ENCODE measurements around the gene BCDIN3D. TPM values are rescaled to one million over a fixed set of nuclear protein-coding genes. Genes with fewer than 3 reads are reported as not detected.
"Not testable (repeated sequence)": the region's sequence is repeated elsewhere in the genome, so short reads cannot be mapped to it uniquely, and the experiment has no call there.

Gene BCDIN3D
- polyA plus RNA-seq, 6 donors from 2014 or later: 7.2 to 10.7 (median 9.0) TPM

- peak overlapping the region in 1 of 6 donors; percentile 70 for H3K27ac Mint-ChIP-seq
- DNase-seq (no peak), ATAC-seq (ENCODE audit: low read depth in 2 of 2) (no peak)
- H3K27me3 Mint-ChIP-seq: peaks cover 0 to 50% (median 50%) of the 10 kb centered on the region in 3 donors
- H3K4me1 Mint-ChIP-seq: peaks cover 0 to 11% (median 0%) of the 10 kb centered on the region in 3 donors
- H3K9me3 Mint-ChIP-seq: peaks cover 0 to 22% (median 0%) of the 10 kb centered on the region in 7 donors
- no peaks in the 10 kb centered on the region for H3K36me3 Mint-ChIP-seq
- H3K4me3 Mint-ChIP-seq: peak overlapping the region in 1 of 8 donors; percentile 79
These were observed 40.1 kb upstream of the BCDIN3D start for GRCh38 chr12:49882851-49883464.

- Mint-ChIP-seq H3K27me3 (peaks cover 0 to 49% (median 47%) of the 10 kb centered on the region in 3 donors), H3K27ac (peak overlapping the region in 1 of 6 donors; percentile 70), H3K36me3 (no peaks in the 10 kb centered on the region), H3K9me3 (peaks cover 0 to 26% (median 0%) of the 10 kb centered on the region in 7 donors), H3K4me3 (peak overlapping the region in 2 of 8 donors; percentile 44 to 79), H3K4me1 (peaks cover 0 to 11% (median 0%) of the 10 kb centered on the region in 3 donors)
- DNase-seq (no peak), ATAC-seq (ENCODE audit: low read depth in 2 of 2) (no peak)
These were observed 39.4 kb upstream of the BCDIN3D start for GRCh38 chr12:49882248-49882850.

- Mint-ChIP-seq H3K4me3 (peak overlapping the region in 1 of 8 donors; percentile 44), H3K27ac (no peak overlapping the region), H3K36me3 (no peaks in the 10 kb centered on the region), H3K27me3 (peaks cover 0 to 41% (median 40%) of the 10 kb centered on the region in 3 donors), H3K4me1 (peaks cover 0 to 11% (median 0%) of the 10 kb centered on the region in 3 donors), H3K9me3 (peaks cover 0 to 26% (median 0%) of the 10 kb centered on the region in 7 donors)
- DNase-seq (no peak), ATAC-seq (ENCODE audit: low read depth in 2 of 2) (no peak)
These were observed 38.7 kb upstream of the BCDIN3D start for GRCh38 chr12:49881415-49882247.

GRCh38 chr12:49880756-49881414 lies 38.0 kb upstream of the BCDIN3D start:
- H3K27ac Mint-ChIP-seq: peak overlapping the region in 1 of 6 donors; percentile 86
- no peak overlapping the region for H3K4me3 Mint-ChIP-seq

GRCh38 chr12:49879065-49879464 lies 36.2 kb upstream of the BCDIN3D start:
- Mint-ChIP-seq H3K4me1 (peaks cover 0 to 11% (median 0%) of the 10 kb centered on the region in 3 donors), H3K27me3 (peaks cover 0 to 26% (median 14%) of the 10 kb centered on the region in 3 donors), H3K9me3 (peaks cover 0 to 26% (median 0%) of the 10 kb centered on the region in 7 donors)
- not testable (repeated sequence) for ATAC-seq (ENCODE audit: low read depth in 2 of 2); H3K27ac Mint-ChIP-seq; DNase-seq; H3K36me3 Mint-ChIP-seq; H3K4me3 Mint-ChIP-seq

More at GRCh38 chr12:49880756-49881414, 38.0 kb upstream of the BCDIN3D start:
- H3K27me3 Mint-ChIP-seq: peaks cover 0 to 34% (median 33%) of the 10 kb centered on the region in 3 donors
- no peak for ATAC-seq (ENCODE audit: low read depth in 2 of 2)
- H3K36me3 Mint-ChIP-seq: no peaks in the 10 kb centered on the region
- DNase-seq: no peak
- peaks cover 0 to 11% (median 0%) of the 10 kb centered on the region in 3 donors for H3K4me1 Mint-ChIP-seq
- peaks cover 0 to 26% (median 0%) of the 10 kb centered on the region in 7 donors for H3K9me3 Mint-ChIP-seq

- Mint-ChIP-seq H3K36me3 (no peaks in the 10 kb centered on the region), H3K4me3 (no peak overlapping the region), H3K27ac (no peak overlapping the region), H3K4me1 (peaks cover 0 to 11% (median 0%) of the 10 kb centered on the region in 3 donors), H3K9me3 (peaks cover 0 to 26% (median 0%) of the 10 kb centered on the region in 7 donors), H3K27me3 (peaks cover 0 to 15% (median 4%) of the 10 kb centered on the region in 3 donors)
- DNase-seq: no peak
- ATAC-seq (ENCODE audit: low read depth in 2 of 2): no peak
These were observed 35.1 kb upstream of the BCDIN3D start for GRCh38 chr12:49878021-49878420.

GRCh38 chr12:49877066-49877465 lies 34.2 kb upstream of the BCDIN3D start:
- Mint-ChIP-seq H3K27me3 (peaks cover 0 to 8% (median 0%) of the 10 kb centered on the region in 3 donors), H3K4me3 (no peak overlapping the region), H3K27ac (no peak overlapping the region), H3K36me3 (no peaks in the 10 kb centered on the region), H3K9me3 (peaks cover 0 to 26% (median 0%) of the 10 kb centered on the region in 7 donors), H3K4me1 (peaks cover 0 to 11% (median 0%) of the 10 kb centered on the region in 3 donors)
- DNase-seq (no peak), ATAC-seq (ENCODE audit: low read depth in 2 of 2) (no peak)

- DNase-seq (no peak), ATAC-seq (ENCODE audit: low read depth in 2 of 2) (no peak)
- H3K27ac Mint-ChIP-seq: no peak overlapping the region
These were observed 33.2 kb upstream of the BCDIN3D start for GRCh38 chr12:49876070-49876469.

GRCh38 chr12:49875115-49875720 lies 32.3 kb upstream of the BCDIN3D start:
- Mint-ChIP-seq H3K27ac (no peak overlapping the region), H3K36me3 (no peaks in the 10 kb centered on the region), H3K27me3 (peaks cover 0 to 8% (median 0%) of the 10 kb centered on the region in 3 donors), H3K9me3 (peaks cover 0 to 26% (median 0%) of the 10 kb centered on the region in 7 donors), H3K4me3 (no peak overlapping the region), H3K4me1 (peaks cover 0 to 5% (median 0%) of the 10 kb centered on the region in 3 donors)
- DNase-seq (no peak), ATAC-seq (ENCODE audit: low read depth in 2 of 2) (no peak)

More at GRCh38 chr12:49876070-49876469, 33.2 kb upstream of the BCDIN3D start:
- peaks cover 0 to 26% (median 0%) of the 10 kb centered on the region in 7 donors for H3K9me3 Mint-ChIP-seq
- no peak overlapping the region for H3K4me3 Mint-ChIP-seq
- peaks cover 0 to 8% (median 0%) of the 10 kb centered on the region in 3 donors for H3K27me3 Mint-ChIP-seq
- H3K36me3 Mint-ChIP-seq: no peaks in the 10 kb centered on the region
- H3K4me1 Mint-ChIP-seq: peaks cover 0 to 11% (median 0%) of the 10 kb centered on the region in 3 donors

- no peak for ATAC-seq (ENCODE audit: low read depth in 2 of 2)
- Mint-ChIP-seq H3K9me3 (peaks cover 0 to 17% (median 0%) of the 10 kb centered on the region in 7 donors), H3K27me3 (peaks cover 0 to 8% (median under 1%) of the 10 kb centered on the region in 3 donors), H3K4me1 (no peaks in the 10 kb centered on the region), H3K36me3 (no peaks in the 10 kb centered on the region), H3K27ac (no peak overlapping the region), H3K4me3 (no peak overlapping the region)
- DNase-seq: no peak
These were observed 31.4 kb upstream of the BCDIN3D start for GRCh38 chr12:49874142-49874897.

GRCh38 chr12:49873361-49873934 lies 30.5 kb upstream of the BCDIN3D start:
- Mint-ChIP-seq H3K27me3 (peaks cover 0 to 8% (median 6%) of the 10 kb centered on the region in 3 donors), H3K27ac (no peak overlapping the region), H3K4me3 (no peak overlapping the region), H3K36me3 (no peaks in the 10 kb centered on the region), H3K4me1 (no peaks in the 10 kb centered on the region), H3K9me3 (peaks cover 0 to 9% (median 0%) of the 10 kb centered on the region in 7 donors)
- DNase-seq (no peak), ATAC-seq (ENCODE audit: low read depth in 2 of 2) (no peak)

All from naive B cell (primary cell).